ENCODE data around the gene TIMM22. TPM values are rescaled to one million over a fixed set of nuclear protein-coding genes. Genes with fewer than 3 reads are reported as not detected.
"Not testable (repeated sequence)": the region's sequence is repeated elsewhere in the genome, so short reads cannot be mapped to it uniquely, and the experiment has no call there.

TIMM22 gene
- total RNA-seq, 1 donor from 2014 or later: 14.1 TPM

DNA sequence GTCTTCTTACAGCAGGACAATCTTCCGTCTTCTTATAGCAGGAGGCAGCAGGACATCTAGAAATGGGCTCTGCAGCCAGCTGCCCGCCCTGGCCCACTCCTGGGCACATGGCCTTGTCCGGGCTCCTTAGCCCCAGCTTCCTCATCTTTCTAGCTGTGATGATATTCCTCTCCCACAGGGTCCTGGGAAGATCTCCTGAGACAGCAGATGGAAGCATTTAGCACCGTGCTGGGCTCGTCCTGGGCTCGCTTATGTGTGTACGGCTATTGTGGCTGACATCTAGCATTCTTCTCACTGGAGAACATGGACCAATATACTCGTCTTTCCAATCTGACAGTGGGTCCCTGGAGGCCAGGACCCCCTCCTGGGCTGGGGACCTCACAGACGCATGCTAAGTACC is 48.5 kb downstream of the TIMM22 start:
- Mint-ChIP-seq H3K4me3 (ENCODE audit: low read depth) (no peak overlapping the region), H3K9me3 (ENCODE audit: low read depth) (no peaks in the 10 kb centered on the region), H3K4me1 (ENCODE audit: low read depth) (no peaks in the 10 kb centered on the region), H3K36me3 (ENCODE audit: insufficient read depth) (peaks cover 18% of the 10 kb centered on the region), H3K27ac (no peak overlapping the region), H3K27me3 (no peaks in the 10 kb centered on the region)
- TF ChIP-seq, protein P1, sequence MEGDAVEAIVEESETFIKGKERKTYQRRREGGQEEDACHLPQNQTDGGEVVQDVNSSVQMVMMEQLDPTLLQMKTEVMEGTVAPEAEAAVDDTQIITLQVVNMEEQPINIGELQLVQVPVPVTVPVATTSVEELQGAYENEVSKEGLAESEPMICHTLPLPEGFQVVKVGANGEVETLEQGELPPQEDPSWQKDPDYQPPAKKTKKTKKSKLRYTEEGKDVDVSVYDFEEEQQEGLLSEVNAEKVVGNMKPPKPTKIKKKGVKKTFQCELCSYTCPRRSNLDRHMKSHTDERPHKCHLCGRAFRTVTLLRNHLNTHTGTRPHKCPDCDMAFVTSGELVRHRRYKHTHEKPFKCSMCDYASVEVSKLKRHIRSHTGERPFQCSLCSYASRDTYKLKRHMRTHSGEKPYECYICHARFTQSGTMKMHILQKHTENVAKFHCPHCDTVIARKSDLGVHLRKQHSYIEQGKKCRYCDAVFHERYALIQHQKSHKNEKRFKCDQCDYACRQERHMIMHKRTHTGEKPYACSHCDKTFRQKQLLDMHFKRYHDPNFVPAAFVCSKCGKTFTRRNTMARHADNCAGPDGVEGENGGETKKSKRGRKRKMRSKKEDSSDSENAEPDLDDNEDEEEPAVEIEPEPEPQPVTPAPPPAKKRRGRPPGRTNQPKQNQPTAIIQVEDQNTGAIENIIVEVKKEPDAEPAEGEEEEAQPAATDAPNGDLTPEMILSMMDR (IDR thresholded peaks at IDR 0.05; ENCODE audit: unreplicated experiment): no peak
- DNase-seq (ENCODE audit: low spot score, unreplicated experiment): no peak

DNA sequence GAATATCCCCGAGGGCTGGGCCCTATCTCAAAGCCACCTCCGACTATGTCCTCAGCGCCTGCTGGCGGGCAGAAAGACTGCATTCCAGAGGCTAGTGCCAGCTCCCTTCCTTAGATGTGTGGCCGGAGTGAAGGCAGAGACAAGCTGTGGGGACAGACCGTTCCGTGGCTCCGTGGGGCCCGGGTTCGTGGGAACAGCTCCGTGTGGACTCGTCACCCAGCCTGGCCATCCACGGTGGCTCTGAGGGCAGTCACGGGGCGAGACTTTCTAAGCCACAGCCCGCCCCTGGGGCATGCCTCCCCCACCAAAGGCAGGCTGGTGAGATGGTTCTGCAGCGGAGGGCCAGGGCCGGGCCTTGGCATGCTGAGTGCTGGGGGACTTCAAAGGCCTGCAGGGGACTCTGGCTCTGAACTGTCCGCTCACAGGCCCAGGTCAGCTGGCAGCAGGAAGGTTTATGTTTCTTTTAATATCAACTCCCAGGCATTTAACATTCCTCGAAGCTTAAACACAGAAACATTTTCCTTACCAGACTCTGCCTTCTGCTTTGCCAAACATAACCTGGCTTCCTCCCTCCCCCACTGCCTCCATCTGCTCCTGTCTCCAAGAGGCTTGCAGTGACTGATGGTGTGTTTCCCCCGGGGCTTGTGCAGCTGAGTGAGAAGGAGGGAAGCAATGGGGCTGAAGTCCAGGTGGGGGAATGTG is 50.4 kb downstream of the TIMM22 start:
- no peak overlapping the region for H3K4me3 Mint-ChIP-seq (ENCODE audit: low read depth)
- TF ChIP-seq, protein P1 (IDR thresholded peaks at IDR 0.05; ENCODE audit: unreplicated experiment): no peak
- no peak for DNase-seq (ENCODE audit: low spot score, unreplicated experiment)
- H3K27me3 Mint-ChIP-seq: no peaks in the 10 kb centered on the region
- peaks cover 13% of the 10 kb centered on the region for H3K36me3 Mint-ChIP-seq (ENCODE audit: insufficient read depth)
- no peaks in the 10 kb centered on the region for H3K4me1 Mint-ChIP-seq (ENCODE audit: low read depth)
- H3K9me3 Mint-ChIP-seq (ENCODE audit: low read depth): no peaks in the 10 kb centered on the region
- H3K27ac Mint-ChIP-seq: no peak overlapping the region

DNA sequence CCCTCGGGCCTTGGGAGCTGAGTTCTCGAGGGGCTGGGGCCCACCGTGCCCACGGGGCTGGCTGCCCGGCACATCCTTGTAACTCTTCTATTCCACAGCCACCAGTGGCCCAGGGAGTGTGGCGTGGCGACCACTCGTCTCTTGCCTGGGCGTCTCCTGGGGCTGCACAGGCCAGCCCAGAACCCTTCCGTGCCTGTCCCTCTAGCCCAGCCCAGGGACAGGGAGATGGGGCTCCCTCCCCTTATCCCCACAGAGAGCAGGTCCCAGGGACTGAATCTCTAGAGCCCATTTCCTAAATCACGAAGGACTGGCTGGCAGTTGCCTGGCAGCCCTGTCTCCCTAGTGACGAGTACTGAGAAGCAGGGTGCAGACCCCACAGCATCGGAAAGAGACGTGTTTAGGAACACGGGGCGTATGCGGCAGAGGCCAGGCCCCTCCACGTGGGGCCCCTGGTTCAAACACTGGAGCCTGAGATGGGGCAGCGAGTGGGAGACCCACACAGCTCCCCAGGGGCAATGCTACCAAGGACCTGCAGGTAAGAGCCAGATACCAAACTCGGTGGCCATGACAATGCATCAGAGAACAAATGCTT is 51.0 kb downstream of the TIMM22 start:
- H3K4me1 Mint-ChIP-seq (ENCODE audit: low read depth): no peaks in the 10 kb centered on the region
- no peak for DNase-seq (ENCODE audit: low spot score, unreplicated experiment)
- H3K9me3 Mint-ChIP-seq (ENCODE audit: low read depth): no peaks in the 10 kb centered on the region
- peaks cover 8% of the 10 kb centered on the region for H3K36me3 Mint-ChIP-seq (ENCODE audit: insufficient read depth)
- no peak overlapping the region for H3K4me3 Mint-ChIP-seq (ENCODE audit: low read depth)
- no peak overlapping the region for H3K27ac Mint-ChIP-seq
- TF ChIP-seq, protein P1 (IDR thresholded peaks at IDR 0.05; ENCODE audit: unreplicated experiment): no peak
- no peaks in the 10 kb centered on the region for H3K27me3 Mint-ChIP-seq

DNA sequence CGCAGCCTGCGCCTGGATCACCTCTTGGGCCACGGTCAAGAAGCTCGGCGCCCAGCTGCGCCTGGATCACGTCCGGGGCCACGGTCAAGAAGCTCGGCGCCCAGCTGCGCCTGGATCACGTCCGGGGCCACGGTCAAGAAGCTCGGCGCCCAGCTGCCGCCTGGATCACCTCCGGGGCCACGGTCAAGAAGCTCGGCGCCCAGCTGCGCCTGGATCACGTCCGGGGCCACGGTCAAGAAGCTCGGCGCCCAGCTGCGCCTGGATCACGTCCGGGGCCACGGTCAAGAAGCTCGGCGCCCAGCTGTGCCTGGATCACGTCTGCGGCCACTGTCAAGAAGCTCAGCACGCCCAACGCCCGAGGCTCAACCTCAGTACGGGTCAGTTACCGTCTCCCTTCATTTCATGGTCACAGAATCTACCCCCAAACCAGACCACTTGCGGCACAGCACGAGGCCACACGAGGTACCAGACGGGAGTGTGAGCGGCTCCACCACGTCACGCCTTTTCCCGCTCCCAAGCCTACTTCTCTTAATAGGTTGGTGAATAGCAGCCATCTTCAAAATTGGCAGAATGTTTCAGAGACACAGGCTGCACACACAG is 51.7 kb downstream of the TIMM22 start:
- not testable (repeated sequence) for H3K4me3 Mint-ChIP-seq (ENCODE audit: low read depth)
- peaks cover 10% of the 10 kb centered on the region for H3K36me3 Mint-ChIP-seq (ENCODE audit: insufficient read depth)

DNA sequence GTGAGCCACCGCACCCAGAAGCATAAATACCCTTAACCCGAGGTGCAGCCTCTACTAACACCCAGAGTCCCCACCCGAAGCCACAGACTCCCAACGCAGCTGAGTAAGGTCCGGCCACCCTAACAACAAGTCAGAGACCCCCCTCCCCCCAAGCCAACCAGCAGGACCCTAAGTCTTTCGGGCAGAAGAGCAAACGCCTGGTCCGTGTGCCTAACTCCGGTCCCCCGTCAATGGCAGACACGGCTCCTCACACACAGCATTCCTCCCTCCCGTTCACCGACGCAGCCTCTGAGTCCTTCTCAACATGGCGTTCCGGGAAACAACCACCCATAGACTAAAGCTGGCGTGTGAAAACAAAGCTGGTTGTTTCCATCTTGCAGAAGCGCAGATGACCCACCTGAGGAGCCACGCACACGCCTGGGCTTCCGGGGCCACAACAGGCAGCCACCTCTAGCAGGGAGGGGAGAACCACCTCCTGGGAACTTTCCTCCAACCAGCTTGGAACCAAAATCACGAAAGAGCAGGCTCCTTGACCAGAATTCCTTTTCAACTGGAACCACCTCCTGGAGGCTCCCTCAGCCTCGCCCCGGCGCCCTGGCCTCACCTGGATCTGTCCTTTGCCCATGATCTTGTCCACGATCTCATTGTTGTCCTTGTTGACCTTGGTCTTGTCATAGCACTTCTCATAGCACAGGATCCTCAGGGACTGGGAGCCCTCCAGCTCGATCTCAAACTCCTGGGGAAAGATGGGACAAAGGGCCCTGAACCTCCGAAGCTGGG is 52.7 kb downstream of the TIMM22 start:
- H3K27ac Mint-ChIP-seq: no peak overlapping the region
- DNase-seq (ENCODE audit: low spot score, unreplicated experiment): no peak
- H3K9me3 Mint-ChIP-seq (ENCODE audit: low read depth): no peaks in the 10 kb centered on the region
- no peak overlapping the region for H3K4me3 Mint-ChIP-seq (ENCODE audit: low read depth)
- peaks cover 12% of the 10 kb centered on the region for H3K36me3 Mint-ChIP-seq (ENCODE audit: insufficient read depth)
- no peaks in the 10 kb centered on the region for H3K27me3 Mint-ChIP-seq
- TF ChIP-seq, protein P1 (IDR thresholded peaks at IDR 0.05; ENCODE audit: unreplicated experiment): no peak
- no peaks in the 10 kb centered on the region for H3K4me1 Mint-ChIP-seq (ENCODE audit: low read depth)

More for the DNA sequence above, 51.7 kb downstream of the TIMM22 start:
- not testable (repeated sequence) for DNase-seq (ENCODE audit: low spot score, unreplicated experiment); H3K27me3 Mint-ChIP-seq; H3K4me1 Mint-ChIP-seq (ENCODE audit: low read depth); H3K9me3 Mint-ChIP-seq (ENCODE audit: low read depth); H3K27ac Mint-ChIP-seq

All from progenitor cell of endocrine pancreas (in vitro differentiated cells).